Cardiac fibroblast (primary cell): ENCODE measurements around the gene KRT27.

Experiments
- DNase-seq, 2 donors: peaks; one replicate each; pipeline versions ENCODE4 v3.0.0 to v3.0.0-alpha.2; 2010; ENCODE audit warnings: low read depth in 2 of 2
- H3K4me3 ChIP-seq, 2 donors: replicated peaks in 1 of 2; 1 replicate in 1 of 2; 2 replicates in 1 of 2; pipeline ENCODE4 v1.5.1; 2011; ENCODE audit warnings: low read depth in 2 of 2, low read length in 2 of 2, mild to moderate bottlenecking in 2 of 2, moderate library complexity in 1 of 2
- TF ChIP-seq, protein P1 (sequence below): IDR thresholded peaks from one replicate; pipeline ENCODE4 v1.5.1; 2011; ENCODE audit warnings: low read depth, mild to moderate bottlenecking, low read length, inconsistent platforms

The KRT27 gene

GRCh38 chr17:40779181-40779909 is 3.0 kb downstream of the KRT27 start:
- TF ChIP-seq, protein P1, sequence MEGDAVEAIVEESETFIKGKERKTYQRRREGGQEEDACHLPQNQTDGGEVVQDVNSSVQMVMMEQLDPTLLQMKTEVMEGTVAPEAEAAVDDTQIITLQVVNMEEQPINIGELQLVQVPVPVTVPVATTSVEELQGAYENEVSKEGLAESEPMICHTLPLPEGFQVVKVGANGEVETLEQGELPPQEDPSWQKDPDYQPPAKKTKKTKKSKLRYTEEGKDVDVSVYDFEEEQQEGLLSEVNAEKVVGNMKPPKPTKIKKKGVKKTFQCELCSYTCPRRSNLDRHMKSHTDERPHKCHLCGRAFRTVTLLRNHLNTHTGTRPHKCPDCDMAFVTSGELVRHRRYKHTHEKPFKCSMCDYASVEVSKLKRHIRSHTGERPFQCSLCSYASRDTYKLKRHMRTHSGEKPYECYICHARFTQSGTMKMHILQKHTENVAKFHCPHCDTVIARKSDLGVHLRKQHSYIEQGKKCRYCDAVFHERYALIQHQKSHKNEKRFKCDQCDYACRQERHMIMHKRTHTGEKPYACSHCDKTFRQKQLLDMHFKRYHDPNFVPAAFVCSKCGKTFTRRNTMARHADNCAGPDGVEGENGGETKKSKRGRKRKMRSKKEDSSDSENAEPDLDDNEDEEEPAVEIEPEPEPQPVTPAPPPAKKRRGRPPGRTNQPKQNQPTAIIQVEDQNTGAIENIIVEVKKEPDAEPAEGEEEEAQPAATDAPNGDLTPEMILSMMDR, result no peak
- no peak for DNase-seq
- no peak overlapping the region for H3K4me3 ChIP-seq

- no peak for DNase-seq
- TF ChIP-seq, protein P1, result no peak
- H3K4me3 ChIP-seq, result no peak overlapping the region
Observed at GRCh38 chr17:40778461-40778860, 3.9 kb downstream of the KRT27 start.

GRCh38 chr17:40777971-40778370 is 4.4 kb downstream of the KRT27 start:
- H3K4me3 ChIP-seq, result no peak overlapping the region
- TF ChIP-seq, protein P1, result no peak
- DNase-seq, result no peak

DNA sequence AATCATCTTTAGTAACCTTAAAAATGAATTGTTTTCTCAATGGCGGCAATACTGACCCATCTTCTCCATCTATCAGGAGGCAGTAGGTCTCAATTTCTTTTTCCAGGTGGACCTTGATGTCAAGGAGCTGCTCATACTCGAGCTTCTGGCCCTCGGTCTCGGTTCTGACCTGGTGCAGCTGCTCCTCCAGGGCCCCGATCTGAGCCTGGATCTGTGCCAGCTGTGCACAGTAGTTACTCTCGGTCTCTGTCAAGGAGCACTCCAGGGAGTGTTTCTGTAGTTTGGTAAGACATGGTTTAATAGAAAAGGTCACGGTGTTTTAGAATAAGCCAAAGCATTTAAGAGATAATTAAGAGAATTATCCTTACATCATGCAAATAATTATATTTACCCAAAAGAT is 4.9 kb downstream of the KRT27 start:
- no peak overlapping the region for H3K4me3 ChIP-seq
- DNase-seq, result no peak
- TF ChIP-seq, protein P1, result no peak

DNA sequence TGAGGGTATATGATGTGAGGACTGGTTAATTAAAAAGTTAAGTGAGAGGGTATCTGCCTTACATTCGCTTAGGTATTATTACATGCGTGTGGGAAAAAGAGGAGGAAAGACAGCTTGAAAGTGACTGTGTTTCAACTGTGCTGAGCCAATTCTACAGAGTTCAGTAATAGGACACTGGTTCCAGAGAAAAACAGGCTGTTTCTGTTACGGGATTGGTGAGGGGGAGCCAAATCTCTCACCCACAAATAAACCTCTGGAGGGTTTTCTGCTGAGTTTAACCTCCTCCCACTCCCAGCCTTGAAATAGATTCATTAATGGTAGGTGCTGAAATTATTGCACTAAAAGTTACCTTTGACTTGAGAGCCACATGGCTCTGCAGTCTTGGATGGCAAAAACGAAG is 6.4 kb downstream of the KRT27 start:
- TF ChIP-seq, protein P1, result no peak
- no peak for DNase-seq
- no peak overlapping the region for H3K4me3 ChIP-seq

DNA sequence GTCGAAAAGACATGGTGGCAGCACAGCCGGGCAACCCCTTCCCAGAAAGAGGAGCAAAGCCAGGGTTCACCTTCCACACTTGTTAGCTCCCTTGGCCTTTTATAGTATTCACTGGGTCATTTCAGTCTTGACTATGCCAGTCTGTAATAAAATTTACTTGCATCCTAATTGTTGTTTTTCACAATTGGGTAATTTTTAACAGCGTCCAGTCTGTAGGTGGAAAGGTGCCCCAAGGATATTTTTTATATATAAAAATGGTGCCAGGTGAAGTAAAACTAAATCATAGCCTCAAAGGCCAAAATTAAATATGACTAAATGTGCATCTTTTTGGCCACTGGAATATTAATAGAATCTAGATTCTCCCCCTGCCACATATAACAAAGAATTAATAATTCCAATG is 10.2 kb downstream of the KRT27 start, which contains the start of gene KRT26:
TSS of gene KRT26 (minus strand) at position 101 of the 400 bp plus-strand sequence. CDS start at position 13, 88 bp downstream.
- DNase-seq, result no peak
- H3K4me3 ChIP-seq, result no peak within 1 kb of the TSS
- TF ChIP-seq, protein P1, result no peak

GRCh38 chr17:40765657-40766056 is 16.7 kb downstream of the KRT27 start:
- TF ChIP-seq, protein P1, result no peak
- no peak overlapping the region for H3K4me3 ChIP-seq
- no peak for DNase-seq
